CD4-positive, alpha-beta memory T cell (primary cell): ENCODE results near the gene MALRD1. TPM values are rescaled to one million over a fixed set of nuclear protein-coding genes. Genes with fewer than 3 reads are reported as not detected.

Experiments
- CTCF ChIA-PET: fragments of 350-600 bp; sonication (Branson Sonifier 250); formaldehyde crosslinking; loops from one replicate; lab custom pipeline; 2021; ENCODE audit warnings: inconsistent platforms; ENCODE audit not compliant: partially characterized antibody; lab: Charles Lee
- POLR2A ChIA-PET: fragments of 350-600 bp; sonication (Branson Sonifier 250); formaldehyde crosslinking; loops from one replicate; lab custom pipeline; 2021; ENCODE audit not compliant: partially characterized antibody; lab: Charles Lee
- DNase-seq, 5 donors: peaks; one replicate each; pipeline versions ENCODE4 v3.0.0 to v3.0.0-alpha.2; 2020 to 2022; ENCODE audit warnings: mixed read lengths in 1 of 5
- H3K27ac ChIP-seq: one replicate; pipeline ENCODE4 v1.7.0; 2013; ENCODE audit warnings: low read depth, low read length
- H3K27me3 ChIP-seq: 2 replicates; pipeline ENCODE4 v1.7.0; 2013; ENCODE audit warnings: mild to moderate bottlenecking, low read length, moderate library complexity; ENCODE audit not compliant: insufficient read depth
- H3K36me3 ChIP-seq: 2 replicates; pipeline ENCODE4 v1.7.0; 2013; ENCODE audit warnings: mild to moderate bottlenecking, low read length, moderate library complexity; ENCODE audit not compliant: insufficient read depth
- H3K4me1 ChIP-seq: 2 replicates; pipeline ENCODE4 v1.7.0; 2013; ENCODE audit warnings: mild to moderate bottlenecking, low read length, moderate library complexity; ENCODE audit not compliant: insufficient read depth
- H3K4me3 ChIP-seq, 2 donors: one replicate each; pipeline ENCODE4 v1.7.0; 2013; ENCODE audit warnings: low read length in 2 of 2, mild to moderate bottlenecking in 1 of 2
- H3K9me3 ChIP-seq, 2 donors: one replicate each; pipeline ENCODE4 v1.7.0; 2013; ENCODE audit warnings: low read length in 2 of 2, control low read depth in 1 of 2; ENCODE audit not compliant: control insufficient read depth in 1 of 2
- H3K27ac Mint-ChIP-seq, 7 donors: one replicate each; pipeline ENCODE4 v1.8.0; 2020 to 2021; ENCODE audit warnings: mixed read lengths in 7 of 7, mild to moderate bottlenecking in 6 of 7, inconsistent platforms in 3 of 7, moderate library complexity in 3 of 7
- H3K27me3 Mint-ChIP-seq, 2 donors: one replicate each; pipeline ENCODE4 v1.8.0; 2020 to 2021; ENCODE audit warnings: mixed read lengths in 2 of 2
- H3K36me3 Mint-ChIP-seq, 2 donors: one replicate each; pipeline ENCODE4 v1.8.0; 2020 to 2021; ENCODE audit warnings: mixed read lengths in 2 of 2, inconsistent platforms in 1 of 2, mild to moderate bottlenecking in 1 of 2
- H3K4me1 Mint-ChIP-seq, 4 donors: one replicate each; pipeline ENCODE4 v1.8.0; 2020 to 2021; ENCODE audit warnings: mixed read lengths in 4 of 4, mild to moderate bottlenecking in 1 of 4
- H3K4me3 Mint-ChIP-seq, 8 donors: one replicate each; pipeline ENCODE4 v1.8.0; 2020 to 2021; ENCODE audit warnings: mixed read lengths in 8 of 8, mild to moderate bottlenecking in 7 of 8, moderate library complexity in 6 of 8, inconsistent platforms in 3 of 8
- H3K9me3 Mint-ChIP-seq, 8 donors: one replicate each; pipeline ENCODE4 v1.8.0; 2020 to 2021; ENCODE audit warnings: mixed read lengths in 8 of 8, mild to moderate bottlenecking in 5 of 8, inconsistent platforms in 3 of 8, moderate library complexity in 1 of 8
- intact Hi-C: fragments of 100-400 bp; cut with micrococcal nuclease; formaldehyde crosslinking; loops from one replicate; pipeline ENCODE4 v1.15.1; 2023
- polyA plus RNA-seq, 2 donors: library from polyadenylated mRNA; unstranded; fragments of 300-500 nt; fragmentation: Illumina TruSeq; gene quantifications; one replicate each; pipeline ENCODE4 v1.2.3, GENCODE V29; 2021
- total RNA-seq, 2 experiments: library from RNA; stranded (reverse); gene quantifications; one replicate each; pipeline ENCODE4 v1.2.3, GENCODE V29; 2021

The MALRD1 gene
- total and polyA plus RNA-seq, 4 experiments from 2014 or later: not detected

- H3K27me3 Mint-ChIP-seq: no peaks in the 10 kb centered on the region
- no peaks in the 10 kb centered on the region for H3K4me1 Mint-ChIP-seq
- no peaks in the 10 kb centered on the region for H3K9me3 ChIP-seq
- H3K4me1 ChIP-seq: no peaks in the 10 kb centered on the region
- H3K4me3 ChIP-seq: no peak overlapping the region
- H3K4me3 Mint-ChIP-seq: no peak overlapping the region
- H3K27me3 ChIP-seq: no peaks in the 10 kb centered on the region
- intact Hi-C loops: no loop called here
- H3K27ac Mint-ChIP-seq: no peak overlapping the region
- DNase-seq: no peak
- H3K27ac ChIP-seq: no peak overlapping the region
- ChIA-PET CTCF (no interaction called here), POLR2A (no interaction called here)
- H3K36me3 ChIP-seq: no peaks in the 10 kb centered on the region
- no peaks in the 10 kb centered on the region for H3K36me3 Mint-ChIP-seq
- peaks cover 0 to 13% (median 8%) of the 10 kb centered on the region in 8 donors for H3K9me3 Mint-ChIP-seq
Observed at GRCh38 chr10:19431622-19432351, 383.2 kb downstream of the MALRD1 start.

DNA sequence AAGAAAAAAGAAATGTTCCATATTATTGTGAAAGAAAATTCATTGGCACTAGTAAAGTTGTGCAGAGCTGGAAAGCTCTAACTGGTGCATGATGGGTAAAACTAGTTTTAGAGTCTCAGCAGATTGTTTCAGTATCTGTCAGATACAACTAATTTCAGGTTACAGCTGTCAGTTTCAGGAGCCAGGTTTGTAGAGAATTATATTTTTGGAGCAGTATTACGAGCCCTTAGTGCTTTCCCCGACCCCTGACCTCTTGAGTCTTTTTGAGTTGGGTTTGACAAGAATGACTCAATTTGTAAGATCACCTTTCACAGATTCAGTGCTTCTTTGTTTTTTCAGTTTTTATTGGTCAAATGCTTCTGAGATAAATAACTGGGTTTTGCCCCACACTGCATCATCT lies 401.3 kb downstream of the MALRD1 start:
- intact Hi-C loops: no loop called here
- no peak overlapping the region for H3K27ac ChIP-seq
- H3K9me3 Mint-ChIP-seq: peaks cover 0 to 19% (median 5%) of the 10 kb centered on the region in 8 donors

GRCh38 chr10:19451356-19451755 lies 402.8 kb downstream of the MALRD1 start:
- no peaks in the 10 kb centered on the region for H3K27me3 ChIP-seq
- H3K4me3 ChIP-seq: no peak overlapping the region
- Mint-ChIP-seq H3K4me3 (no peak overlapping the region), H3K27ac (no peak overlapping the region), H3K9me3 (peaks cover 0 to 19% (median 4%) of the 10 kb centered on the region in 8 donors), H3K4me1 (no peaks in the 10 kb centered on the region), H3K36me3 (no peaks in the 10 kb centered on the region), H3K27me3 (no peaks in the 10 kb centered on the region)
- ChIA-PET CTCF (no interaction called here), POLR2A (no interaction called here)
- no peaks in the 10 kb centered on the region for H3K9me3 ChIP-seq
- no peaks in the 10 kb centered on the region for H3K4me1 ChIP-seq
- no peak overlapping the region for H3K27ac ChIP-seq
- intact Hi-C loops: no loop called here
- no peak for DNase-seq
- no peaks in the 10 kb centered on the region for H3K36me3 ChIP-seq

More for the DNA sequence above, 401.3 kb downstream of the MALRD1 start:
- no peak overlapping the region for H3K4me3 ChIP-seq
- no peaks in the 10 kb centered on the region for H3K4me1 ChIP-seq
- no peaks in the 10 kb centered on the region for H3K36me3 ChIP-seq
- H3K27me3 ChIP-seq: no peaks in the 10 kb centered on the region
- no peak for DNase-seq
- Mint-ChIP-seq H3K4me3 (no peak overlapping the region), H3K27me3 (no peaks in the 10 kb centered on the region), H3K4me1 (no peaks in the 10 kb centered on the region), H3K27ac (no peak overlapping the region), H3K36me3 (no peaks in the 10 kb centered on the region)
- ChIA-PET POLR2A (no interaction called here), CTCF (no interaction called here)
- H3K9me3 ChIP-seq: no peaks in the 10 kb centered on the region

- no peaks in the 10 kb centered on the region for H3K27me3 Mint-ChIP-seq
- H3K4me1 ChIP-seq: no peaks in the 10 kb centered on the region
- ChIA-PET POLR2A (no interaction called here), CTCF (no interaction called here)
- H3K36me3 Mint-ChIP-seq: no peaks in the 10 kb centered on the region
- no peaks in the 10 kb centered on the region for H3K4me1 Mint-ChIP-seq
- no peak overlapping the region for H3K4me3 ChIP-seq
- H3K4me3 Mint-ChIP-seq: no peak overlapping the region
- no peak for DNase-seq
- H3K9me3 ChIP-seq: no peaks in the 10 kb centered on the region
- H3K27me3 ChIP-seq: no peaks in the 10 kb centered on the region
- peaks cover 0 to 21% (median 4%) of the 10 kb centered on the region in 8 donors for H3K9me3 Mint-ChIP-seq
- H3K27ac ChIP-seq: no peak overlapping the region
- H3K36me3 ChIP-seq: no peaks in the 10 kb centered on the region
- intact Hi-C loops: no loop called here
- no peak overlapping the region for H3K27ac Mint-ChIP-seq
Observed at GRCh38 chr10:19451937-19452336, 403.3 kb downstream of the MALRD1 start.

DNA sequence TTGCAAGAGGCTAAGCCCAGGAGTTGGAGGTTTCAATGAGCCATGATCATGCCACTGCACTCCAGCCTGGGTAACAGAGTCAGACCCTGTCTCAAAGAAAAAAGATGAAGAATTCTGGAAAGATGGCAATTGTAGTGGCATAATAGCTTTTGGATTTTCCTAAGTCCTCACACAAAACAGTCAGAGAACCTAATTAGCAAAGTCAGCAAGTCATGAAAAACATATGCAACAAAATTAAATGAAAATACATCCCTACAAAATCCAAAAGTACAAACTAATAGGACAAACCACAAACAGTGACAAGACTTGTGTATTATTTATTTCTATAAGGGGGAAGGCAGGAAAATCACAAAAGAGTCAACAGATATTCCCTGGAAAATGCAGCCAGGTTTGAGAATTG lies 405.4 kb downstream of the MALRD1 start:
- Mint-ChIP-seq H3K9me3 (peaks cover 0 to 10% (median 4%) of the 10 kb centered on the region in 8 donors), H3K27ac (no peak overlapping the region), H3K4me3 (no peak overlapping the region), H3K4me1 (no peaks in the 10 kb centered on the region), H3K27me3 (no peaks in the 10 kb centered on the region), H3K36me3 (no peaks in the 10 kb centered on the region)
- Histone ChIP-seq H3K27me3 (no peaks in the 10 kb centered on the region), H3K36me3 (no peaks in the 10 kb centered on the region), H3K4me1 (no peaks in the 10 kb centered on the region), H3K4me3 (no peak overlapping the region), H3K9me3 (peaks cover 0 to 3% of the 10 kb centered on the region in 2 donors), H3K27ac (no peak overlapping the region)
- DNase-seq: no peak
- POLR2A ChIA-PET: no interaction called here
- CTCF ChIA-PET: no interaction called here
- intact Hi-C loops: no loop called here

- no peaks in the 10 kb centered on the region for H3K4me1 ChIP-seq
- intact Hi-C loops: no loop called here
- Mint-ChIP-seq H3K4me3 (no peak overlapping the region), H3K27me3 (no peaks in the 10 kb centered on the region), H3K36me3 (no peaks in the 10 kb centered on the region), H3K9me3 (peaks cover 0 to 15% (median 6%) of the 10 kb centered on the region in 8 donors), H3K4me1 (no peaks in the 10 kb centered on the region), H3K27ac (no peak overlapping the region)
- DNase-seq: no peak
- no peak overlapping the region for H3K4me3 ChIP-seq
- H3K36me3 ChIP-seq: no peaks in the 10 kb centered on the region
- no peak overlapping the region for H3K27ac ChIP-seq
- peaks cover 0 to 3% of the 10 kb centered on the region in 2 donors for H3K9me3 ChIP-seq
- CTCF ChIA-PET: no interaction called here
- no peaks in the 10 kb centered on the region for H3K27me3 ChIP-seq
- POLR2A ChIA-PET: no interaction called here
Observed at GRCh38 chr10:19461588-19461987, 413.0 kb downstream of the MALRD1 start.

DNA sequence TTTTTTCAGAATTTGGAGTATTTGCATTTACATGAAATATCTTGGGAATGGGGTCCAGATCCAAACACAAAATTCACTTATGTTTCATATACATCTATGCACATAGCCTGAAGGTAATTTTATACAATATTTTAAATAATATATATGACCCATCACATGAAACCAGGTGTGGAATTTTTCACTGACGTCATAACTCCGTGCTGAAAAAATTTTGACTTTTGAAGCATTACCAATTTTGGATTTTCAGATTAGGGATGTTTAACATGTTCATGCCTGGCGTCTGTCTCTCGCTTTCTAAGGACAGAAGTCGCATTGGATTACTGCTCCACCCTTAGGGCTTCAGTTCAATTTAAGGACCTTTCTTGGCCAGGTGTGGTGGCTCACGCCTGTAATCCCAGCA lies 418.1 kb downstream of the MALRD1 start:
- H3K27ac Mint-ChIP-seq: no peak overlapping the region
- no peak overlapping the region for H3K4me3 Mint-ChIP-seq
- H3K4me1 Mint-ChIP-seq: no peaks in the 10 kb centered on the region
- no peak for DNase-seq
- CTCF ChIA-PET: no interaction called here
- no peaks in the 10 kb centered on the region for H3K36me3 Mint-ChIP-seq
- no peaks in the 10 kb centered on the region for H3K27me3 ChIP-seq
- no peaks in the 10 kb centered on the region for H3K36me3 ChIP-seq
- intact Hi-C loops: no loop called here
- no peaks in the 10 kb centered on the region for H3K9me3 ChIP-seq
- no peaks in the 10 kb centered on the region for H3K4me1 ChIP-seq
- H3K9me3 Mint-ChIP-seq: peaks cover 3 to 14% (median 5%) of the 10 kb centered on the region in 8 donors
- no peak overlapping the region for H3K4me3 ChIP-seq
- POLR2A ChIA-PET: no interaction called here
- H3K27ac ChIP-seq: no peak overlapping the region
- H3K27me3 Mint-ChIP-seq: no peaks in the 10 kb centered on the region
